Activated CD4-positive, alpha-beta T cell treated with anti-CD3 and anti-CD28 coated beads, Interleukin-2, amount 50 U/mL, for 48 hours (primary cell): Measurements from ENCODE around the gene ZNF83.

Experiments used
- DNase-seq, 2 experiments: peaks; one replicate each; pipeline ENCODE4 v3.0.0-alpha.2; 2020

Gene ZNF83

DNA sequence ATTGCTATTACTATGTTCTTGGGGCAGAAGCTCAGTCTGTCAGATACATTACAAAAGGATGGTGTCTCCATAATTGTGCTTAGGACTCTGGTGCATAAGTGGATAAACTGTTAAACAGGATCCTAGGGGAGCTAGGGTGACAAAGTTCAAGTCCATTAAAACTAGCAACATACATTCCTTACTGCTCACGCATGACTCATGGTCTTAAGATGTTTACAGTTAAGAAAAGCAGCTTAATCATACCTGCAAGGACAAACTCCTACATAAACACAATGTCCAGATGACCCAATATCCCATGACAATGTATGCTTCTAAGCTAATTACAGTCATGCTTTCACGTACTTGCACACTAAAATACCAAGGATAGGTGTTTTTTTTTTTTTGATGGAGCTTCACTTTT lies 71.6 kb downstream of the ZNF83 start:
- DNase-seq: no peak

- no peak for DNase-seq
Observed at GRCh38 chr19:52566121-52566520, 72.0 kb downstream of the ZNF83 start.
